Activated CD8-positive, alpha-beta memory T cell treated with anti-CD3 and anti-CD28 coated beads, Interleukin-2, amount 50 U/mL, for 1 hour (primary cell): Measurements from ENCODE around the gene ANKS3.
A peak's percentile ranks its signal among the peaks of the same experiment; 100 is the strongest.
"Not testable (repeated sequence)": the region's sequence is repeated elsewhere in the genome, so short reads cannot be mapped to it uniquely, and the experiment has no call there.

ENCODE experiments used
- DNase-seq: peaks from one replicate; pipeline ENCODE4 v3.0.0-alpha.2; 2020; ENCODE audit errors: extremely low read depth

The ANKS3 gene

DNA sequence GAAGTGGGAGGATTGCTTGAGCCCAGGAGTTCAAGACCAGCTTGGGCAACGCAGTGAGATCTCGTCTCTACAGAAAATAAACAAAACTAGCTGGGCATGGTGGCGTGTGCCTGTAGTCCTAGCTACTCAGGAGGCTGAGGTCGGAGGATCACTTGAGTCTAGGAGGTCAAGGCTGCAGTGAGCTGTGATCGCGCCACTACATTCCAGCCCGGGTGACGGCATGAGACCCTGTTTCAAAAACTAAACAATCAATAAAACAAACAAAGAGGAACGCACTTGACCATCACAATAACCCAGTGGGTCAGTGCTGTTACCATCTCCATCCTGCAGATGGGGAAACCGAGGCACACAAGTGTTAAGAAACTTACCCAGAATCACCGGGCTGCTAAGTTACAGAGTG is 19.2 kb upstream of the ANKS3 start:
- DNase-seq = no peak

DNA sequence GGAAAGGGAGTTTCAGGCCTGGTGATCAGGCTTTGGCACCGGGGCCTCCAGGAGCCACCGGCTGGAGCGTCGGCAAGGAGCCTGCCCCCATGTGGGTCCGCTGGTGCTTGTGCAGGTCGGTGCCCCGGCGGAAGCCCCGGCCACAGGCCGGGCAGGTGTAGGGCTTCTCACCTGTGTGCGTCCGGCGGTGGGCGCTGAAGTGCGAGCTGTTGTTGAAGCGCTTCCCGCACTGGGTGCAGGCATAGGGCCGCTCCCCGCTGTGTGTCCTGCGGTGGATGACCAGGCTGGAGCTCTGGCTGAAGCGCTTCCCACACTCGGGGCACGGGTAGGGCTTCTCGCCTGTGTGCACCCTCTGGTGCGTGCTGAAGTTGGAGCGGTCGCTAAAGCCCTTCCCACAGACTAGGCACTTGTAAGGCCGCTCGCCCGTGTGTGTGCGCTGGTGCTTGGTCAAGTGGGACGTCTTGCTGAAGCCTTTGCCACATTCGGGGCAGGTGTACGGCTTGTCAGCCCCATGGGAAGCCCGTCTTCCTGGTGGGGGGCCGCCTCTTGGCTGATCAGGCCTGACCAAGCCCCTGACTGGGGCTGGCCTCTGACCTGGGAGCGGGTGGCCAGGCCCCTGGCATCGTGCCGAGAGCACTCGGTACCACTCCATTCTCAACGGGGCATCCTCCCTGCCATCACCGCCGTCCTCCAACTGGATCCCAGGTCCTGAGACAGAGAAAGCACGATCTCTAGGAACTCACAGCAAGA is 18.5 kb upstream of the ANKS3 start:
- no peak for DNase-seq

- no peak for DNase-seq
Observed at GRCh38 chr16:4750896-4751295, 16.8 kb upstream of the ANKS3 start.

DNA sequence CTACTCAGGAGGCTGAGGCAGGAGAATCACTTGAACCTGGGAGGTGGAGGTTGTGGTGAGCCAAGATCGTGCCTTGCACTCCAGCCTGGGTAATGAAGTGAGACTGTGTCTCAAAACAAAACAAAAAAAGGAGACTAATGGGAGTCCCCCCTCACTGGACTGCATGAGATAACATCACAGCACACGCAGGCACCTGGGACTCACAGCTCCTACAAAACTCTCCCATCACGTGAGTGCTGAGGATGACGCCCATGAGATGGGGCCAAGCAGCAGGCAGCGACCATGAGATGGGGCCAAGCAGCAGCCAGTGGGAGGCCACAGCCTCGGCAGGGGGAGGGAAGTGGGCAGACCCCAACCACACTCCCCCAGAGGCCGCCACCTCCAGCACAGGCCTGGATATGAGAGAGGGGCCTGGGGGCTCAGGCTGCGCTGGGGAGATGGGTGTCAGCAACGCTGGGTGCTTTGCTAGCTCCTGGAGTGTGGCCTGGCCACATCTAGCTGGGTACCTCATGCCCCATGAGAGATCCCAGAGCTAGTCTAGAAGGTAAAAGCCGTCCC is 15.7 kb upstream of the ANKS3 start:
- no peak for DNase-seq

DNA sequence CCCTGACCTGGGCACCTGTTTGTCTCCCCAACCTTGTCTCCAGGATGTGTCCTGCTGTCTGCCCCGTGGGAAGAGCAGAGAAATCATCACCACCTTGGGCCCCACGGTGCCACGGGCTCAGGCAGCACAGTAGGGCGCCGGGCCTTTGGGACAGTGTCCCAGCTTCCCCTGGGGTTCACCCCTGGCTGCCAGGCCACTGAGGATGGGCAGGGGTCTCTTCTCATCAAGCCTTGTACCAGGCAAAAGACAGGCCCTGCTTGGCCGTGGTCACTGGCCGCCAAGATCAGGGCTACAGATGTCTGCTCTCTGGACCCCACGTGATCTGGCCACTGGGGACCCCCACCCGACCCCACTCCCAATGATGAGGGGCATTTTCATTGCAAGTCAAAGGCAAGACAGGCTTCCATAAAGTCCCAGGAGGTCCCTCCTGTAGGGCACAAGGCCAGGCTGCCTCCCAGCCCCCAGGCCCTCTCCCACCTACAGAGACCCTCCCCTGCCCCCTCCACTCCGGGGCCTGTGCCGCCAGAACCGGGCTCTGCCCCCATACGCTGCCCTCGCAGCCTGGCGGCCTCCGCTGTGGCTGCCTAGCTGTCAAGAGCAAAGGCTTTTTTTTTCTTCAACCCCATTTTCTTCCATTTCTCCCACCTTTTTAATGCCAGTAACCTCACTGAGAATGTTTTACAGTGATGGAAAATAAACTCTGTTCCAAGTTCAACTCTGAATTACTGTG is 14.8 kb upstream of the ANKS3 start:
- no peak for DNase-seq

DNA sequence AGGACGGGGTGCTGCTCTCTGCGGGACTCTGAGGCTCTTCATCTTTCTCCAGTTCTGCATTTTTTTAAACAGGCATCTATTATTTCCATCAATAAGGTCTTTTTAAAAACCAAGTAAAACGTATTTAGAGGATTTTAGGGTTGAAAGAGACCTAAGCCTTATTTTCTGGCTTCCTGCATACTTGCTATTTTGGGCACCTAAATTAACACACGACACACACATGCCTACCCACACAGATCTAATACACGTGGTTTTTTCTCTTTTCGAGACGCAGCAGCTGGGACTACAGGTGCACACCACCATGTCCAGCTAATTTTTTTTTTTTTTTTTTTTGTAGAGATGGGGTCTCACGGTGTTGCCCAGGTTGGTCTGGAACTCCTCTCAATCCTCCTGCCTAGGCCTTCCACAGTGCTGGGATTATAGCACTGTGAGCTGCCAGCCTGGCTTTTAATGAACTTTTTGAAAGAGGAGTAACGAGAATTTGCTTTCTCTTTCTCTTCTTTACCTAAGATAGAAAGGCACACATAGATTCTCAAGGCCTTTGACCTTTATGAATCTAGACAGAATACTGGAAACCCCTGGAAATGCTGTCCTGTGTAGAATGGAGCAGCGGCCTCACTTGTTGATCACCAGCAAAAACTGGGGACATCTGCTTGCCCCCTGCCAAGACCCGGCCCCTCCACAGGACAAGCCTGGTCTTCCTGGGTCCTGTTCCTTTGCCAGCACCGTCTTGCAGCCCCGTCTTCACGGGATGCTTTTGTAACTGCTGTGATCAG is 14.0 kb upstream of the ANKS3 start:
- no peak for DNase-seq

DNA sequence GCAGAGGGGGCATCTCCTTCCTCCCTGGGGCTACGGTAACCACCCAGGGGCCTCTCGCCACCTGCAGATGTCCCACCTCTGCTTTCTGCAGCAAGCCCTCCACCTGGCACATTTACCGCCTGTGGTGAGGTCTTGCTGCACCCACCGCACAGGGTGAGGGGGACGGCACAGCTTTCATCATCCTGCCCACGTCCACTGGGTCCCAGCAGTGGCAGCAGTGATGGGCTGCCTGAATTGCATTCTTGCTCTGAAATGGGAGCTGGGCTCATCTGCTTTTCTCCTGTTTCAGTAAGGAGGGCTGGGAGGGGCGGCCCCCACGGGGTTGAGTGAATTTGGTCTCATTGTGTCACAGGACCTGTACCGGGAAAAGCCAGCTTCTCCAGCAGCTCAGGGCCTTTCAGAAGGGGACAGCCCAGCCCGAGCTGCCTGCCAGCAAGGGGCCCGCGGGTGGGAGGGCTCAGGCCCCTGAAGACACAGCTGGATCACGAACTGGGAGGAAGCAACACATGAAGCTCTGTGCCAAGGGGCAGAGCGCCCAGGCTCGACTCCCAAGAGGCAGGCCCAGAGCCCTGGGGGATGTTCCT is 13.0 kb upstream of the ANKS3 start:
- no peak for DNase-seq

DNA sequence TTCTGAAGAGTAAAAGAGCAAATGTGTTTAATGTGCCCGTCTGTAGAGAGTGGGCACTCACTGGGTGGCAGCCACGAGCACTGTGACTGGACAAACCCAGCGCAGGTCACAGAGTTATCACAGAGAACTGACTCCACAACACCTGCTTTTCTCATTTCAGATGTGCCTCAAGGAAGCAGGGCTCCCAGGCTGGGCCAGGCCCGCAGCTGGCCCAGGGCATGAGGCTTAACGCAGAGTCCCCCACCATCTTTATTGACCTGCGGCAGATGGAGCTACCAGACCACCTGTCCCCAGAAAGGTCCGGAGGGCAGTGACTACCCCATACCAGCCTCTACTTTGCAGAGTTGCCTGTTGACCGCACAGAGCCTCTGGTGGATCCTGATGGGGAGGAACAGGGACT is 12.1 kb upstream of the ANKS3 start:
- no peak for DNase-seq

DNA sequence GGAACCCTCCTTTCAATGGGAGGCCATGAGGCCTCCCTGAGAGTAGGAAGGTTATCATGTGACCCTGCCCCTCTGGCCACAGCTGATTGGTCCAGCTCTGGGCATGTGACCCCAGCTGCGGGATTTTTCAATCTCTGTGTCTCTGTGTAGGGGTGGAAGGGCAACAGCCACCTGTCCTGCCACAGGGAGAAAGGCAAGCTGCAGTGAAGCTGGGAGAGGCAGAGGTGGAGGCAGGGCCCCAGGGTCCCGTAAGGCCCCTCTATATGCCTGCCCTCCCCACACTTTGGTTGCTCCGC is 11.2 kb upstream of the ANKS3 start:
- no peak for DNase-seq

DNA sequence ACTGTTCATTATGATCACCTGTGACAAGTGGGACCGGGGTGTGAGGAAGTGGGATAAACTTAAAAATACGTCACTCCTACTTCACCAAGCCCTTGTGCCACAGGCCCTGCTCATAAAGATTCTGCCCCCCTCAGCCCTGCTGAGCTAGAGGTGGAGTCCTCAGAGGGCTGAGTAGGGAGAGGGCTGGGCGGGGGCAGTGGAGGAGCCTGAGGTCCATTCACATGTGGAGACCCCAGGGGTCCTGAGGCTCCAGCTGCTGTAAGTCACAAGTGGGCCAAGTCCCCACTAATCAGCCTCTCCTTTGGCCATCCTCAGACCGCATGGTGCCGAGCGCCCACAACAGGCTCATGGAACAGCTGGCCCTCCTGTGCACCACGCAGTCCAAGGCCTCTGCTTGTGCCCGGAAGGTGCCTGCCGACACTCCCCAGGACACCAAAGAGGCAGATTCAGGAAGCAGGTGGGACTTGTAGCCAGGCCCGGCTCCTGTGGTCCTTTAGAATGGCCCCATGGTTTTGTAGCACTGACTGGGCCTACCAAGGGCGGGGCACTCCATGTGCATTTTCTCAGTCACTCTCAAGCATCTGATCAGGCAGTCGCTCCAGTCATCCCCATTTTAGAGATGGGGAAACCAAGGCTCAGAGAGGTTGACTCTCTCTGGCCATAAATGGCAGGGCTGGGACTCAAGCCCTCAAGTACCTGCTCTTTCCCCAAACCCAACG is 10.6 kb upstream of the ANKS3 start:
- no peak for DNase-seq

- no peak for DNase-seq
Observed at GRCh38 chr16:4743226-4743878, 9.3 kb upstream of the ANKS3 start.

GRCh38 chr16:4738370-4738769 is 4.3 kb upstream of the ANKS3 start:
- DNase-seq = not testable (repeated sequence)

DNA sequence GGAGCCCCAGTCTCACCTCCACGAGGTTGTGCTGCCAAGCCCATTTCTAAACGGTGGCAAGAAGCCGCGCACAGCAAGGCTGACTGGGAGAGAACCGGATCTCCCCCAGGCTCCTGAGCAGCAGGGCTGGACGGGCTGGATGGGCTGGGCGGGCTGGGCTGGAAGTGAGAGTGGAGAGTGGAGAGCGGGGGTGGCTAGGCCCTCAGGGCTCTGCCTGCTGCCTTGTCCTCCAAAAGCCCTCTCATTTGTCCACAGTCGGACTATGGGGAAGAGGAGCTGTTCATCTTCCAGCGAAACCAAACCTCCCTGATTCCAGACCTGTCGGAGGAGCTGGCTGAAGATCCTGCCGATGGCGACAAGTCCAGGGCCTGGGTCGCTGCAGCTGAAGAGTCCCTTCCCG is 3.5 kb upstream of the ANKS3 start:
- no peak for DNase-seq

DNA sequence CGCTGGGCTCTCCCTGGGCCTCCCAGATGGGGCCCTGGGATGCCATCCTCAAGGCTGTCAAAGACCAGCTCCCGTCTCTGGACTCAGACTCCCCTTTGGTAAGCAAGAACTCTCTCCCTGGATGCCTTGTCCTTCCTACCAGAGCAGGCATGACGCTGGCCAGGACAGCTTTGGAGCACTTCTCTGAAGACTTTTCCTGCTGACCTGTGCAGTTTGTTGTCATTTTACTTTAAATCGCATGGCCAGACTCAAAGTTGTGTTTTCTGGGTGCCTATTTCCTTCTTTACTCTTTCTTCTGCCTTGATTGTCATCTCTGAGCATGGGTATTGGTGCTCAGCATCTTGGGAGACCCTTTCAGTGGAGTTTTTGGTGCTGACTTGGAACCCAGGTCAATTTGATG is 2.5 kb upstream of the ANKS3 start:
- no peak for DNase-seq

GRCh38 chr16:4734730-4735535 is 862 bp upstream of the ANKS3 start:
- peak; percentile 81 for DNase-seq

- DNase-seq = no peak
Observed at GRCh38 chr16:4733747-4734062, 366 bp downstream of the ANKS3 start.

- no peak for DNase-seq
Observed at GRCh38 chr16:4733211-4733742, 794 bp downstream of the ANKS3 start.

DNA sequence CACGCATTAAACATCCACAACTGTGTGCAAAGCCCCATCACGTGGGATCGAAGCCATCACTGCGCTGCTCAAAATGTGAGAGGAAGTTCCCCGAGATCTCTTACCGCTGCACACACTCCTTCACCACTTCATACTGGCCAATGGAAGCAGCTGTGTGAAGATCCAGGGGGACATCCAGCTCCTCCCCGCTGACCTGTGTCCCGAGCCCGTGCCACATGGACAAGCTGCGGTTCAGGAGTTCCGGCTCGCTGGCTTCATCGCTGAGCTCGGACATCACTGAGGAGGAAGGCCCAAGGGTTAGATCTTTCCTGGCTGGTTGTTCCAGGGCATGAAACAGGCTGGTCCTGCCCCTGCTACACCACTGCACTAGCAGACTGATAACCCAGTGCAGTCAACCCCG is 4.2 kb downstream of the ANKS3 start:
- no peak for DNase-seq

GRCh38 chr16:4728676-4729075 is 5.4 kb downstream of the ANKS3 start:
- no peak for DNase-seq

- DNase-seq = no peak
Observed at GRCh38 chr16:4726616-4727015, 7.5 kb downstream of the ANKS3 start.
